OCI-LY7 (cell line): ENCODE results near the gene SP1.

Experiments
- CTCF ChIP-seq: fragments of 200-600 bp; sonication (generic); conservative IDR thresholded peaks from 2 replicates; pipeline ENCODE4 v1.5.1; 2014; ENCODE audit warnings: mild to moderate bottlenecking, antibody characterized with exemption, low read length, moderate library complexity, mixed read lengths
- EZH2phosphoT487 ChIP-seq: fragments of 200-600 bp; sonication (generic); IDR thresholded peaks from 2 replicates; pipeline ENCODE4 v1.6.1; 2018; ENCODE audit warnings: low read depth, borderline replicate concordance, mild to moderate bottlenecking, mixed run types, antibody characterized with exemption, low read length, moderate library complexity, mixed read lengths

GRCh38 chr12:53443955-53444354 is 64.0 kb downstream of the SP1 start:
- no peak for TF ChIP-seq CTCF
- no peak for TF ChIP-seq EZH2phosphoT487
